Suppressor macrophage (primary cell): ENCODE results near the gene CR1.
"Not testable (repeated sequence)": the region's sequence is repeated elsewhere in the genome, so short reads cannot be mapped to it uniquely, and the experiment has no call there.

Experiments
- DNase-seq, 4 experiments: peaks; one replicate each; pipeline ENCODE4 v3.0.0-alpha.2; 2020 to 2022

The CR1 gene

GRCh38 chr1:207645635-207646081 lies 149.7 kb downstream of the CR1 start:
- no peak for DNase-seq

GRCh38 chr1:207646171-207646570 lies 150.2 kb downstream of the CR1 start:
- DNase-seq: no peak

DNA sequence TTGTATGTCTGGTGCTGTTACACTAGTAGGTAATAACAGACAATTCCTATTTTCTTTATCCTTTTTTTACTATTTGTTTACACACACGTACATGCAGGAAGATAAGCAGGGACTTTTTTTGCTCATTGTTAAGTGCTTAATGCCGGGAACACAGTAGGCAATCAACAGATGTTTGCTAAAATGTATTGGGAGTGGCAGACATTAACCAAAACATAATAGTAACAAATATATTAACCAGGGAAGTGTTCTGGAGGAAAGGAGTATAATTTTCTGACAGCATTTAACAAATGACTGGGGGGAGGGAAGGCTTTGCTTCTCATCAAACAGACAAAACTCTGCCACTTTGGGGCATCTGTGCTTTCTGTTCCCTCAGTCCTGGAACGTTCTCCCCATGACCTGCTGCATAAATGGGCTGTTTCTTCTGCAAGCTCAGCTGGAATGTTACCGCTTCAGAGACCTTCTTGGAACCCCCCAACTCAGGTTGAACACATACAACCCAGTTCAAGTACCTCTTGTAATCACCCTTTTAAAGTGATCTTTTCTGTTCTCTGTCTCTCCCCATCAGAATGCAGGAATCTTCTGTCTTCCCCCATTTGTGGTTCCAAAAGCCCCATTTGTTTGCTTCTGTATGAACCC lies 151.1 kb downstream of the CR1 start:
- no peak for DNase-seq

DNA sequence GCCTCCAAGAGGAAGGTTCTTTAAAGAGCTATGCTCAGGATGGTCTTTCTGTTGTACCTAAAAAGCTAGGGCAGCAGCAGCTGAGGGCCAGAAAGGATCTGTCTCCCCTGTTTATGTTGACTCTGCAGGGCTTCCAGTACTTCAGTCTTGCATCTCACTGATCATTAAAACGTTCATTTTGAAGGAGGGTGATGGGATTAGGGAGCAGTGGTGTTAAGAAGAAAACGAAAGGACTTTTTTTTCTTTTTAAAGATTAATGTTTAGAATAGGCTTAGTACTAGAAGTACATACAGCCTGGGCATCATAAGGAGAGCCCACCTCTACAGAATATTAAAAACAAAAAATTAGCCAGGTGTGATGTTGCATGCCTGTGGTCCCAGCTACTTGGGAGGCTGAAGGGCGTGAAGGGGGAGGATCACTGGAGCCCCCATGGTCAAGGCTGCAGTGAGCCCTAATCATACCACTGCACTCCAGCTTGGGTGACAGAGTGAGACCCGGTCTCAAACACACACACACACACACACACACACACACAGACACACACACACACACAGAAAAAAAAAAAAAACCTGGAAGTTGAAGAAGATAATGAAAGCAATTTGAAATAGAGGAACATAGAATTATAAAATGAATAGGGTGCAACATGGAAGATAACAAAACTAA lies 151.8 kb downstream of the CR1 start:
- DNase-seq: no peak

- DNase-seq: no peak
Observed at GRCh38 chr1:207648334-207649209, 152.6 kb downstream of the CR1 start.

GRCh38 chr1:207649210-207649753 lies 153.3 kb downstream of the CR1 start:
- DNase-seq: no peak

DNA sequence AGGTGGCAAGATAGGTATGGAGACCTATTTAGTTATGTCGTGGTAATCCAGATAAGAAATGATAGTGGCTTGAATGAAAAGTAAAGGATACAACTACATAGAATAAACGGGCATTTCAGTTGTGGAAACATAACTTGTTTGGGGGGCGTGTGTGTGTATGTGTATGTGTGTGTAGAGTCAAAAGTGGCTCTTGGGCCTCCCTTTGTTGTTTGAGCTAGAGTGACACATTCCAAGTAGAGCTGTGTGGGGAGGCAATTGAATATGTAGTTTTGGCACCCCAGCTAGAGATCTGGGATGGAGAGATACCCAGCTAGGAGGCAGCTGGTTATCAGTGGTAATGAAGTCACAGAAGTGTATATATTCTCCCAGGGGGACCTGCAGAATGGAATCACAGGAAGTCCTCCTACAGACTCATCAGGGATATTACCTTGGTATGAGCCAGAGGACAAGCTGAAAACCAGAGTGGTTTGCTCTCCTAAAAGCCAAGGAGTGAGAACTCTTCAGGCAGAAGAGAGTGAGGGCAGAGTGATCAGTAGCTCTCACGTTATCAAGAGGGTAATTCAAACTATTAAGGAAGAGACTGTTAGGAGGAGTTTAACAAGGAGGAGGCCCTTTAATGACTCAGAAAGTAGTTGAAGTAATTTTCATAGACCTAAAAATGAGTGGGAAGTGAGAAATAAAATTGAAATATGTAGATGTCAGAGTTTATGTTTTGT lies 154.1 kb downstream of the CR1 start:
- no peak for DNase-seq

GRCh38 chr1:207651583-207651982 lies 155.6 kb downstream of the CR1 start:
- no peak for DNase-seq

- no peak for DNase-seq
Observed at GRCh38 chr1:207654320-207654719, 158.4 kb downstream of the CR1 start.

DNA sequence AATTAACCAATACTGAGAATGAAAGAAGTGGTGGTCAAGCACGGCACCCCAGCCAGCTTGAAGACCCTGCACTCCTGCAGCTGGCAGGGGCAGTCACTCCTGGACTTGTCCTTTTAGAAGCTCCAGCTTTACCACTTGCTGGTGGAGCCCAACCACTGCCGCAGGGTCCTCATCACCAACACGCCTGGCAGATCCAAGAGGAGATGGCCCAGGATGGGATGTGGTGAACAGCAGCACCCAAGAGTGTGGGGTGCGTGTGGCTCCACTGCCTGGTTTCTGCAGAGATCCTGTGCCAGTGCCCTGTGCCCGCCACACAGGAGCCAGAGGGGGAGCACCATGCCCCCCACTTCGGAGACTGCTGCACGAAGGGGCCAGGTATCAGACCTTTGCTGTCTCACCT lies 162.5 kb downstream of the CR1 start:
- no peak for DNase-seq

DNA sequence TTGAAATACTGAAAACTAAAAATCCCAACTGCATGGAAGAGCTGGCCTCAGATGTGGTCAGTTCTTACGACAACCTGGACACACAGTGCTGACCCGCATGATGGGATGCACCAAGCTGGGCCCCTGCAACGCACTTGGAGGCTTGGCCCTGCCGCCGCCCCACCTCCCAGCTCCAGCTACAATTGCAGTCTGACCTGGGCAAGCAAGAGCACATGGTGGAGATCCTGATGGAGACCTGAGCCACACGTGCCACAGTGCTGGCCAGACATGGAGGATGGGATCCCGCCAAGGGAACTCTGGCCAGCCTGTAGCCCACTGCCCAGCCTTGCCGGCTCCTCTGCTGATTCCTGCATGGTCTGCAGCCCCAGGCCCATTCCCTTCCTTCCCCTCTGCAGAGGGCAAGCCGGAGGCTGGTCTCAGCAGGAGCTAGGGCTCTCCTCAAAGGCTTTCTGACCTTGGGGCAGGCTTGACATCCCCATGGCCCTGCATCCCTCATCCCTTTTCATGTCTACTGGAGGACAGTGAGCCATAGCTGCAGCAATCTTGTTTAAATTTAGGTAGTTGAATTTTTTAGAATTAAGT lies 163.0 kb downstream of the CR1 start:
- no peak for DNase-seq

- no peak for DNase-seq
Observed at GRCh38 chr1:207659545-207660153, 163.7 kb downstream of the CR1 start.

DNA sequence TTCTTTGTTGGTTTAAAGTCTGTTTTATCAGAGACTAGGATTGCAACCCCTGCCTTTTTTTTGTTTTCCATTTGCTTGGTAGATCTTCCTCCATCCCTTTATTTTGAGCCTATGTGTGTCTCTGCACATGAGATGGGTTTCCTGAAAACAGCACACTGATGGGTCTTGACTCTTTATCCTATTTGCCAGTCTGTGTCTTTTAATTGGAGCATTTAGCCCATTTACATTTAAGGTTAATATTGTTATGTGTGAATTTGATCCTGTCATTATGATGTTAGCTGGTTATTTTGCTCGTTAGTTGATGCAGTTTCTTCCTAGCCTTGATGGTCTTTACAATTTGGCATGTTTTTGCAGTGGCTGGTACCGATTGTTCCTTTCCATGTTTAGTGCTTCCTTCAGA lies 165.5 kb downstream of the CR1 start:
- not testable (repeated sequence) for DNase-seq

- DNase-seq: no peak
Observed at GRCh38 chr1:207666342-207666741, 170.4 kb downstream of the CR1 start.

GRCh38 chr1:207669528-207670009 lies 173.6 kb downstream of the CR1 start:
- DNase-seq: no peak

DNA sequence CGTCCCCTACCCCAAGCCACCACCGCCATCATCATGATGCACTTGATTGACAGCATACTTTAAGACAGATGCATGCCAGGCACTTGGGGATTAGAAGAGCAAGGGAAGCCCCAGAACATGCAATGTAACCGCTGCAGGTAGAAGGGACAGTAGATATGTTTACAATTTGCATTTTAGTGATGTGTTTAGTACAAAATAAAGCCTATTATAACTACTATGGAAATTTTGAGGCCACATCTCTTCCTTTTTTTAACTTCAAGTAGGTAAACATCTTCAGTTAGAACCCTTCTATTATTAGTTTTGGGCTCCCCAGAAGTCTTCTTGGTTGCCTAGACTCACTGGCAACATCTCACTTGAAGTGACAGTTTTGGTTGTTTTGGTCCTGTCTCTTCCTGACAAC lies 174.2 kb downstream of the CR1 start:
- DNase-seq: no peak

DNA sequence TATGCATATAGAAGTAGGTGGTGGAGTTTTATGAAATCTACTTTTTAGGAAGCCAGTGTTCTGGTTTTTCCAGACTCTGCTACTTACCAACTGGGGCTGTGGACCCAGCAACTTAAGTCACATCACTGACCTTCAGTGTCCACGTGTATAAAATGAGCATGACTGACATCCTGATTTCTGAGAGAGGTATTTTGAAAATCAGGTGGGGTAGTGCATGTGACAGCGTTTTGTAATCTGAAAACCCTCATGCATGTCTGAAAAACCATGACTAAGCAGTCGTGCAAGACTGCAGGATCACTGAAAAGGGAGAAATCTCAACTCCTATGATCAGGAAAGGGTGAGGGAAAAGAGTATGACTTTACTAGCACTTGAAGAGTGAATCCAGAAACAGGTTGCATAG lies 175.0 kb downstream of the CR1 start:
- DNase-seq: peak in 3 of 4 experiments; percentile 6 to 18 (median 17)

DNA sequence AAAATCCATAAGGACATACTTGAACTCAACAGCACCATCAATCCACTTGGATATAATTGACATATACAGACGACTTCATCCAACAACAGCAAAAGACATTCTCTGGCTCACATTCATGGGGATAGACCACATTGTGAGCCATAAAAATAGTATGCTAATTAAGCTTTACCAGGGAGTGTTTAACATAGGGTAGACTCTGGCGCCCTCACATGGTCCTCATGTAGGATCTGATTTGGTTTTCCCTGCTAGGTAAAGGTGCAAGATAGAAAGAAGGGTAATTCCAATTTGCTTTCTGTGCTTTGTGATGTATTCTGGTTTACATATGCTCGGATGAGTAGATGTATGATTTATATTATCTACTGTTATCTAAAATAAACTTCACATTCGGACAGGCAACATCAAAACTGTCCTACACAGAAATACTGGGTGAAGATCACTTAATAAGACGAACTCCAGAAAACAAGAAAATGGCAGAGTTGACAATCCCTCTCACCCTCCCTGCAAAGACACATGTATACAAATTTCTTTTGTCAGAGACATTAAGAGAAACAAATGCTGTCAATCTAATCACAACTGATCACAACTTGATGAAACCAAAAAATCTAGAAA lies 176.7 kb downstream of the CR1 start:
- peak; percentile 11 to 35 (median 24) for DNase-seq

GRCh38 chr1:207673399-207673798 lies 177.4 kb downstream of the CR1 start:
- no peak for DNase-seq

GRCh38 chr1:207676153-207676552 lies 180.2 kb downstream of the CR1 start:
- no peak for DNase-seq
